Muscle layer of colon (tissue), 2 donors: ENCODE data around the gene EZH2.

Experiments used
- H3K27ac ChIP-seq: one replicate; pipeline ENCODE4 v1.7.0; 2013; ENCODE audit warnings: low read depth, mild to moderate bottlenecking, low read length, moderate library complexity
- H3K27me3 ChIP-seq, 2 donors: one replicate each; pipeline ENCODE4 v1.7.0; 2013; ENCODE audit warnings: low read length in 2 of 2, mild to moderate bottlenecking in 2 of 2; ENCODE audit not compliant: insufficient read depth in 2 of 2, control insufficient read depth in 1 of 2
- H3K36me3 ChIP-seq: one replicate; pipeline ENCODE4 v1.7.0; 2013; ENCODE audit warnings: mild to moderate bottlenecking, low read length; ENCODE audit not compliant: insufficient read depth
- H3K4me1 ChIP-seq: one replicate; pipeline ENCODE4 v1.7.0; 2013; ENCODE audit warnings: mild to moderate bottlenecking, low read length; ENCODE audit not compliant: insufficient read depth
- H3K4me3 ChIP-seq, 2 donors: one replicate each; pipeline ENCODE4 v1.7.0; 2013; ENCODE audit warnings: low read length in 2 of 2, low read depth in 1 of 2, mild to moderate bottlenecking in 1 of 2, moderate library complexity in 1 of 2
- H3K9ac ChIP-seq: one replicate; pipeline ENCODE4 v1.7.0; 2013; ENCODE audit warnings: low read length
- H3K9me3 ChIP-seq: one replicate; pipeline ENCODE4 v1.7.0; 2013; ENCODE audit warnings: mild to moderate bottlenecking, low read length
- donor health status: abdominal sarcoma.
- donor health status: Adenocarcinoma of cecum.

EZH2 gene

DNA sequence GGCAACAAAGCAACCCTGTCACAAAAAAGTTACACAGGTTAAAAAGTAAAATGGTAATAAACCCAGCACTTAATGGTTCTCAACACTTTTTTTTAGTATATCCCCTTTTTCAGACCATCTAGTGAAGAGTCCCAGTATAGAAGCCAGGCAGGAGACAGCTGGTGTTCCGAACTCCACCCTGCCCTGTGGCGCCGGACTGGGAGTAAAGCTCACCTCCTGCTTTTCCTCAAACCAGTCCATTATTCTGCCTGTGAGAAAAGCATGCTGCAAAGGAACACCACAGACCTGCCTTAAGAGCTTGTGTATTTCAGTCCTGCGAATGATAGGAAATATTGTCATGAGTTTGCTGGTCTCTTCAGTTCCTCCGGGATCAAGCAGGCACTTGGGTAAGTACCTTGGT, 81.0 kb downstream of the EZH2 start:
- H3K9ac ChIP-seq = no peak overlapping the region
- no peaks in the 10 kb centered on the region for H3K9me3 ChIP-seq
- H3K36me3 ChIP-seq = peaks cover 44% of the 10 kb centered on the region
- H3K27me3 ChIP-seq = no peaks in the 10 kb centered on the region
- no peak overlapping the region for H3K4me3 ChIP-seq
- H3K27ac ChIP-seq = no peak overlapping the region
- H3K4me1 ChIP-seq = no peaks in the 10 kb centered on the region

DNA sequence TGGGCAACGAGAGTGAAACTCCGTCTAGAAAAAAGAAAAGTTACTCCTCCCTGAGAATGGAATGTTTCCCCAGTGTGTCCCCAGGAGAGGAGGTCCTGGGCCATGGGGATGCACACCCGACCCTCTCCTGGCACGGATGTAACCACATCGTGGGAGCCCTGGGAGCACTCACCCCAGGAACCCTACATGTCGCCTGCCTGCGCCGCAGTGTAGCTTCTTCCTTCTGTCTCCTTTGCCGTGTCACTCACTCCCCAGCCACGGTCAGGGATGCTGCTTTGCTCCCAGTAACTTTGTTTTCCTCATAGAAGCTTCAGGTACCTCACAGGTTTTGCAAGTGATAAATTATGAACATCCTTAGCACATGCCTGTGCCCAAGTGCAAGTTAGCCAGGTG, 82.0 kb downstream of the EZH2 start:
- H3K27me3 ChIP-seq = no peaks in the 10 kb centered on the region
- H3K36me3 ChIP-seq = peaks cover 46% of the 10 kb centered on the region
- H3K4me1 ChIP-seq = no peaks in the 10 kb centered on the region
- no peak overlapping the region for H3K9ac ChIP-seq
- H3K4me3 ChIP-seq = no peak overlapping the region
- H3K27ac ChIP-seq = no peak overlapping the region
- no peaks in the 10 kb centered on the region for H3K9me3 ChIP-seq

DNA sequence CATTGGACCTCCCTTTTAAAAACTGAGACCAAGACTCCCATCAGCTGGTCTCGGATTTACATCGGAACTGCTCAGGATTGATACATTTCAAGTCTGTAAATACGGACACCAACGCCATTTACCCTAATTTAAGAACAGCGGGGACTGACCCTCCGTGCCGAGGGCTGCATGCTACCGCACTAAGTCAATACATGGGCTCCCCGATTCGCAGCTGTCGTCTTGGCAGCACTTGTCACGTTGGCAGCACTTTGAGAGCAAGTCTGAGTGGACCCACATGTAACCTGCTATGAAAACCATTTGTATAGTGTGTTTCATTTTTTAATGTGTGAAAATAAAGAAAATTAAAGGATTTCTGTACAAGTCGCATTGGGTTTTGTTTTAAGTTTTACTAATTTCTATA, 83.4 kb downstream of the EZH2 start:
- Histone ChIP-seq H3K4me3 (no peak overlapping the region), H3K9me3 (no peaks in the 10 kb centered on the region), H3K36me3 (peaks cover 57% of the 10 kb centered on the region), H3K9ac (no peak overlapping the region), H3K27ac (no peak overlapping the region), H3K4me1 (no peaks in the 10 kb centered on the region), H3K27me3 (no peaks in the 10 kb centered on the region)

DNA sequence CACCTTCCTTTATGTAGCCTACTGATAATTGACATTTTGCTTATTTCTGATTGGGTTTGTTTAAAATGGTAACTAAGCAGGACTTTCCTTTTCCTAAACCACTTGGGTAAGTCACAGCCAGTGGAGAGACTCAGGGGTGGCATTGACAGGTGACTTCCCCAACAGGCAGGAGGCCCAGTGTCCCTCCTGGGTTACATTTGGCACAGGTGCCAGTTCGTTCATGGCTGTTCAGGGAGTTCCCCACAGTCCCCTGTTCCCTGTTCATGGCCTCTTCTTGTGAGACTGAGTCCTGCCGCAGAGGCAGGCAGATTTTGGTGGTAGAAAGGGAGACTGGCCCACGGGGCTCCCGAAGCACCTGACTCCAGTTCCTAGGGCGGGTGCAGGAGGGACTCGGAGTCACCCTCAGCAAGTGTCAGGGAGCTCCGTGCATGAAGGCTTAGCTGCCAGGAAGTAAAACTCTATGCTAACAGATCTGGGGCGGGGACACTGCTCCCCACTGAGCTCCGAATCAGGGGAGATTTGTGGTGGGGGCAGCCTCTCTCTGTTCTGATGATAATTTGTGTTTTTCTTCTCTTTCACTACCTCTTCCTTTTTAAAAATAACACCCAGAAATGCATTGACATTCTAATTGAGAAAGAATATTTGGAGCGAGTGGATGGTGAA, 84.1 kb downstream of the EZH2 start:
- peaks cover 59% of the 10 kb centered on the region for H3K36me3 ChIP-seq

DNA sequence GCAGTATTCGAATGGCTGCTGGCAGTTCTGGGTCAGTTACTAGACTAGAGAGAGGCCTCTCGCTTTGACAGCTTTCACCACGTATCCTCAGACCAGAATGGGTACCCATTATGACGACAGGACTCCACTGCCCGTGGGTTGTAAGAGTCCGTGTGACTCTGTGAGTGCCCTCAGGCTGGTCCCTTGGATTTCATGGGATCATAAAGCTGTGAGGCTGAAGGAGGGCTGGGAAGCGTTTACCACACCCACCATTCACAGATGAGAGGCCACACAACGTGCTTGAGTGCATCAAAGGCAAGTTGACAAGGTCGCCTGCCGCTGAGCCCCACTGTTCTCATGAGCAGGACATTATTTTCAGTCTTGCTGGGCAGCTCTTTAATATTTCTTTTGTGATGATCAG, 87.2 kb downstream of the EZH2 start:
- no peak overlapping the region for H3K9ac ChIP-seq
- H3K27ac ChIP-seq = no peak overlapping the region
- no peak overlapping the region for H3K4me3 ChIP-seq
- H3K4me1 ChIP-seq = no peaks in the 10 kb centered on the region
- no peaks in the 10 kb centered on the region for H3K27me3 ChIP-seq
- peaks cover 4% of the 10 kb centered on the region for H3K9me3 ChIP-seq
- H3K36me3 ChIP-seq = peaks cover 79% of the 10 kb centered on the region

More for the DNA sequence above, 84.1 kb downstream of the EZH2 start:
- no peak overlapping the region for H3K9ac ChIP-seq
- H3K9me3 ChIP-seq = no peaks in the 10 kb centered on the region
- no peak overlapping the region for H3K27ac ChIP-seq
- no peaks in the 10 kb centered on the region for H3K4me1 ChIP-seq
- H3K27me3 ChIP-seq = no peaks in the 10 kb centered on the region
- no peak overlapping the region for H3K4me3 ChIP-seq

DNA sequence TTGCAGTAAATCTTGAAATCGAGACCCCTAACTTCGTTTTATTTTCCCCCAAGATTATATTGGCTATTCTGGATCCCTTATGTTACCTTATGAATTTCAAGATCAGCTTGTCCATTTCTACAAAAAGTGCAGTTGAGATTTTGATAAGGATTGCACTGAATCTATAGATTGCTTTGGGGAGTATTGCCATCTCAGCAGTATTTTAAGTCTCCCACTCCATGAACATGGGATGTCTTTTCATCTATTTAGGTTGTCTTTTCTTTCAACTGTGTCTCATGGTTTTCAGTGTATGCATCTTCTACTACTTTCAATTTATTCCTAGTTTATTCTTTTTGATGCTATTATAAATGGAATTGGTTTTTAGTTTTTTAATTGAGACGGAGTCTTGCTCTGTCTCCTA, 89.6 kb downstream of the EZH2 start:
- Histone ChIP-seq H3K4me1 (no peaks in the 10 kb centered on the region), H3K9me3 (peaks cover 4% of the 10 kb centered on the region), H3K27me3 (no peaks in the 10 kb centered on the region), H3K9ac (no peak overlapping the region), H3K27ac (no peak overlapping the region), H3K4me3 (no peak overlapping the region), H3K36me3 (peaks cover 79% of the 10 kb centered on the region)

DNA sequence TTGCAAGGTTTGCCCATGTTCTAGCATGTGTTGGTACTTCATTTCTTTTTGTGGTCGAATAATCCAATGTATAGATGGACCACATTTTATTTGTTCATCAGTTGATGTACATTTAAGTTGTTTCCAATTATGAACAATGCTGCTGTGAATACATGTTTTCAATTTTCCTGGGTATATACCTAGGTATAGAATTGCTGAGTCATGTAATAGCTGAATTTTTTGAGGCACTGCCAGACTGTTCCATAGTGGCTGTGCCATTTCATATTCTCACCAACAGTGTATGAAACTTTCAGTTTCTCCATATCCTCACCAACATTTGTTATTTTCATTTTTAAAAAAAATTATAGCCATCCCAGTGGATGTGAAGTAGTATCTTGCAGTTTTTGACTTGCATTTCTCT, 90.5 kb downstream of the EZH2 start:
- Histone ChIP-seq H3K4me3 (no peak overlapping the region), H3K27ac (no peak overlapping the region), H3K4me1 (no peaks in the 10 kb centered on the region), H3K36me3 (peaks cover 79% of the 10 kb centered on the region), H3K9me3 (peaks cover 4% of the 10 kb centered on the region), H3K9ac (no peak overlapping the region), H3K27me3 (no peaks in the 10 kb centered on the region)

DNA sequence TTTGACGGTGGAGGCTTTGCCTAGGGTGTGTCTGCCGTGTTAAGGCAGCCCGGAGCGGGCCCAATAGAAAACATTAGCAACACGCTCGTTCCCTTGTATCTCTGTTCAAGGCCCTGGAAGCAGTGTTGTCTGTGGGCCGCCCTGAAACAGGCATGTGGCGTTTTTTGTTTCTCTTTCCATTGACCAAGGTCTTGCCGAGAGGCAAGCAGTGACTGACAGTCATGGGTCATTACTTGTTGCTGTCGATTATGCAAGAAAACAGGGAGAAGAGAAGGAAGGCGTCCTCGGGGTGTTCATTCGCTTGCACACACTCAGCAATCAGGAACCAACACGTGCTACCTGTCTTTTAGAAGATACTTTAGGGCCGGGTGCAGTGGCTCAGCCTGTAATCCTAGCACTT, 92.5 kb downstream of the EZH2 start:
- no peaks in the 10 kb centered on the region for H3K27me3 ChIP-seq
- H3K27ac ChIP-seq = no peak overlapping the region
- H3K4me3 ChIP-seq = no peak overlapping the region
- no peaks in the 10 kb centered on the region for H3K4me1 ChIP-seq
- H3K9me3 ChIP-seq = peaks cover 4% of the 10 kb centered on the region
- peaks cover 87% of the 10 kb centered on the region for H3K36me3 ChIP-seq
- no peak overlapping the region for H3K9ac ChIP-seq

DNA sequence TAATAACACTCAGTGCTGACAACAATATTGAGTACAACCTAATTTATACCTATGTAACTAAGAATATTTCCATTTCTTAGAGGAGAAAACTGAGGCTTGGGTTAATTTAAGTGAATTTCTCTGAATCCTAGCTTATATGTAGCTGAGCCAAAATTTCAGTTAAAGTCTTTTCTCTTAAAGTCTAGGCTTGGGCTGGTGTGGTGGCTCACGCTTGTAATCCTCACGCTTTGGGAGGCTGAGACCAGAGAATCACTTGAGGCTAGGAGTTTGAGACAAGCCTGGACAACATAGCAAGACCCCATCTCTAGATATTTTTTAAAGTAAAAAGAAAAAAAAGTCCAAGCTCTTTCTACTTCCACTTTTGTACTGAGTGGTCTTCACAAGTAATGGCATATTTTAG, 93.2 kb downstream of the EZH2 start:
- H3K27ac ChIP-seq = no peak overlapping the region
- H3K4me1 ChIP-seq = no peaks in the 10 kb centered on the region
- peaks cover 4% of the 10 kb centered on the region for H3K9me3 ChIP-seq
- peaks cover 87% of the 10 kb centered on the region for H3K36me3 ChIP-seq
- H3K4me3 ChIP-seq = no peak overlapping the region
- H3K27me3 ChIP-seq = no peaks in the 10 kb centered on the region
- H3K9ac ChIP-seq = no peak overlapping the region

DNA sequence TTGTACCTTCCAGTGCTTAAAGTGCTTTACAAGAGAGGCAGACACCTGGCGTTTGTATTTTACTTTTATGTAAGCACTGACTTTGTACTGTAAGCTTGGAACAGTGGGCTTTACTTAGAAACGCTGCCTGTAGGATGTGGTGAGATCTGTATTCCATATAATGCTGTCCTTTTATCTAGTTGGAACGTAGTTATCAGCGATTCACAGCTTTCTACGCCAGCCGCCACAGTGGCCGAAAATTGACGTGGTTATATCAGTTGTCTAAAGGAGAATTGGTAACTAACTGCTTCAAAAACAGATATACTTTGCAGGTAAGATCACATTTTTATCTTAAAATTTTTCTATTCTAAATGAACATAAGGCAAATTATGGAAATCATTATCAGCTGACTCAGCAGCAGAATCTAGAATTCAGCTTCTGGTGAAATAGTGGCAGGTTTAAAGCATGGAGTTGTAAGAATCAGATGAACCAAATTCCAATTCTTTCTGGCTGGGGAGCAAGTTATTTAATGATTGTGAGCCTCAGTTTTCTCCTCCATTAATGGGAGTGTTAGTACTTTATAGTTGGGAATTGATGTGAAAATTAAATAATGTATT, 93.9 kb downstream of the EZH2 start:
- H3K27ac ChIP-seq = no peak overlapping the region
- H3K4me3 ChIP-seq = no peak overlapping the region
- H3K4me1 ChIP-seq = no peaks in the 10 kb centered on the region
- no peak overlapping the region for H3K9ac ChIP-seq
- H3K27me3 ChIP-seq = no peaks in the 10 kb centered on the region
- peaks cover 86% of the 10 kb centered on the region for H3K36me3 ChIP-seq
- H3K9me3 ChIP-seq = peaks cover 4% of the 10 kb centered on the region

DNA sequence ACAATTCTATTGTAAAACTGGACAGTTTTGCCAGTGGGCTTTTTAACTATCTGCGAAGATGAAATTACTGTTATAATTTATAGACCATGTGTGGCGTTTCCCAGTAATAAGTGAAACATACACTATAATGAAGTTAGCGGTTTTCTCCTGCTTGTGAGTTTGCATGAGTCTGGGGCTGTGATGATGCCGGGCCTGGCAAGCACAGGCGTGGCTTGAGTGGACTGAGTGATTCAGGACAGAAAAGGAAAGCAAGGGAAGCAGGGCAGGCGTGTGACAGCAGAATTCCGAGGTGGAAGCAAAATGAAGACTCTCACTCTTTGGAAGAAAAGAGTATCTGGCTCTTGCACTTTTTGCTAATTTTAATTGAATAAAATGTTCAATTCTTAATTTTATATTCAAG, 94.9 kb downstream of the EZH2 start:
- Histone ChIP-seq H3K9me3 (peaks cover under 1% of the 10 kb centered on the region), H3K4me1 (no peaks in the 10 kb centered on the region), H3K4me3 (no peak overlapping the region), H3K36me3 (peaks cover 76% of the 10 kb centered on the region), H3K27me3 (no peaks in the 10 kb centered on the region), H3K27ac (no peak overlapping the region), H3K9ac (no peak overlapping the region)
